Gastroesophageal sphincter (tissue), 4 donors: ENCODE data around the gene C2orf92. TPM values are rescaled to one million over a fixed set of nuclear protein-coding genes. Genes with fewer than 3 reads are reported as not detected.

Source experiments
- ATAC-seq: fragments of 150-250 bp; one replicate; pipeline ENCODE4 v1.9.1; 2016; ENCODE audit warnings: mild to moderate bottlenecking, moderate library complexity
- H3K27ac ChIP-seq, 4 donors: fragments of 200-600 bp; sonication (generic) in 3 of 4; 1 replicate in 3 of 4; 2 replicates in 1 of 4; pipeline ENCODE4 v1.5.1; 2016 to 2019
- H3K27me3 ChIP-seq: fragments of 200-600 bp; sonication (generic); one replicate; pipeline ENCODE4 v1.5.1; 2019
- H3K36me3 ChIP-seq, 2 donors: fragments of 200-600 bp; sonication (generic); one replicate each; pipeline ENCODE4 v1.5.1; 2019; ENCODE audit warnings: control low read depth in 1 of 2
- H3K4me1 ChIP-seq, 3 donors: fragments of 200-600 bp; sonication (generic); 1 replicate in 2 of 3; 2 replicates in 1 of 3; pipeline ENCODE4 v1.5.1; 2016 to 2019; ENCODE audit warnings: control low read depth in 2 of 3
- H3K4me3 ChIP-seq, 2 donors: fragments of 200-600 bp; sonication (generic); one replicate each; pipeline ENCODE4 v1.5.1; 2019; ENCODE audit warnings: mild to moderate bottlenecking in 1 of 2, moderate library complexity in 1 of 2
- H3K9me3 ChIP-seq, 3 donors: fragments of 200-600 bp; sonication (generic); one replicate each; pipeline ENCODE4 v1.5.1; 2017 to 2019; ENCODE audit warnings: control low read depth in 2 of 3
- EP300 ChIP-seq: sonication (generic); formaldehyde crosslinking; IDR thresholded peaks from one replicate; pipeline ENCODE4 v1.6.1; 2017; ENCODE audit warnings: antibody characterized with exemption, mild to moderate bottlenecking
- POLR2A ChIP-seq, 2 donors: fragments of 450-650 bp; IDR thresholded peaks; one replicate each; pipeline ENCODE4 v1.6.1; 2017; ENCODE audit warnings: antibody characterized with exemption in 2 of 2, mild to moderate bottlenecking in 2 of 2, moderate library complexity in 1 of 2
- POLR2AphosphoS5 ChIP-seq: sonication (generic); formaldehyde crosslinking; IDR thresholded peaks from one replicate; pipeline ENCODE4 v1.6.1; 2017; ENCODE audit warnings: antibody characterized with exemption
- WGBS, 2 donors: methylation state at CpG; one replicate each; pipeline ENCODE4 v1.1.5; 2018; ENCODE audit warnings: low coverage in 1 of 2; 5-methylcytosine and 5-hydroxymethylcytosine counted together
- total RNA-seq, 4 donors: library from RNA; depleted of rRNA; stranded (reverse); fragments of >200 nt; gene quantifications; one replicate each; pipeline ENCODE4 v1.1.0, GENCODE V29; 2016
- TF ChIP-seq, protein P1 (sequence below), 4 experiments: fragments of 200-600 bp in 2 of 4; fragments of 450-650 bp in 2 of 4; sonication (generic) in 1 of 4; IDR thresholded peaks; one replicate each; pipeline ENCODE4 v1.5.1; 2017 to 2019; ENCODE audit warnings: antibody characterized with exemption in 4 of 4, mild to moderate bottlenecking in 2 of 4, moderate library complexity in 2 of 4

The C2orf92 gene
- total RNA-seq, 4 donors from 2014 or later: 1.5 to 6.7 (median 2.5) TPM

DNA sequence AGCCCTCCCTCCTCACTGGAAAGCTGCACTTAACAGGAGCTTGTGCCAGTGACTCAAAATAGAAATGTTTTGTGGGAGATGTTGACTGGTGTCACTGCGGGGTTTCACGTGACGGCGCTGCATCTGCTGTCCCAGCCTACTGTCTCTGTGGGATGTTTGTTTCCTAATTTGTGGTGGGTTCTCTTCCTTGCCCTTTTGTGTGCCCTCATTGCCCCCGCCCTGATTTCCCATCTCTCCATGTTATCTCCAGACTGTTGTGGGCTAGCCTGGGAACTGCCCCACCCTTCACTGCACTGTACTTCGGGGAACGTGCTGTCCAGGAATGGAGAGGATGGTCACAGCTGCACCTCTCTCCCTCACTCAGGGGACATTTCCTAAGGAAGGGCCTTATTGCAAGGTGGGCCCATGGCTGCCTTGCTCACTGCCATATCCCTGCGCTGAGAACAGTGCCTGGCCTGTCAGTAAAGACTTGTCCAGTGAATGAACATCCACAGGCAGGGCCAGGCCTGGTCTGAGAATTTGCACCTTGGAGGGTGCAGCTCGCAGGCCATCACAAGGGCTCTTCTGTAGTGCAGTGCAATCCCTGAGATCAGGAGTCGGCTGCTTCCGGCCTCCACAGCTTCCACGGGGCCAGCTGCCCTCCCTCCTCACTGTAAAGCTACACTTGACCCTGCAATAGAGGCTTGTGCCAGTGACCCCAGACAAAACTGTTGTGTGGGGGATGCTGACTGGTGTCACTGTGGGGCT lies 61.9 kb downstream of the C2orf92 start:
- Histone ChIP-seq H3K36me3 (no peaks in the 10 kb centered on the region), H3K4me1 (no peaks in the 10 kb centered on the region), H3K27me3 (no peaks in the 10 kb centered on the region), H3K27ac (no peak overlapping the region), H3K9me3 (peaks cover 0 to 16% (median 0%) of the 10 kb centered on the region in 3 donors), H3K4me3 (no peak overlapping the region)
- no peak for TF ChIP-seq POLR2AphosphoS5
- 87 to 95% methylated on average over 3 to 5 of the region's 12 CpGs for WGBS, 2 donors
- no peak for ATAC-seq

GRCh38 chr2:97732436-97733340 lies 63.2 kb downstream of the C2orf92 start:
- Histone ChIP-seq H3K27ac (no peak overlapping the region), H3K9me3 (peaks cover 0 to 16% (median 0%) of the 10 kb centered on the region in 3 donors), H3K36me3 (no peaks in the 10 kb centered on the region), H3K4me1 (no peaks in the 10 kb centered on the region), H3K4me3 (no peak overlapping the region), H3K27me3 (no peaks in the 10 kb centered on the region)
- no peak for ATAC-seq
- no peak for TF ChIP-seq EP300
- TF ChIP-seq POLR2AphosphoS5: no peak
- TF ChIP-seq, protein P1, sequence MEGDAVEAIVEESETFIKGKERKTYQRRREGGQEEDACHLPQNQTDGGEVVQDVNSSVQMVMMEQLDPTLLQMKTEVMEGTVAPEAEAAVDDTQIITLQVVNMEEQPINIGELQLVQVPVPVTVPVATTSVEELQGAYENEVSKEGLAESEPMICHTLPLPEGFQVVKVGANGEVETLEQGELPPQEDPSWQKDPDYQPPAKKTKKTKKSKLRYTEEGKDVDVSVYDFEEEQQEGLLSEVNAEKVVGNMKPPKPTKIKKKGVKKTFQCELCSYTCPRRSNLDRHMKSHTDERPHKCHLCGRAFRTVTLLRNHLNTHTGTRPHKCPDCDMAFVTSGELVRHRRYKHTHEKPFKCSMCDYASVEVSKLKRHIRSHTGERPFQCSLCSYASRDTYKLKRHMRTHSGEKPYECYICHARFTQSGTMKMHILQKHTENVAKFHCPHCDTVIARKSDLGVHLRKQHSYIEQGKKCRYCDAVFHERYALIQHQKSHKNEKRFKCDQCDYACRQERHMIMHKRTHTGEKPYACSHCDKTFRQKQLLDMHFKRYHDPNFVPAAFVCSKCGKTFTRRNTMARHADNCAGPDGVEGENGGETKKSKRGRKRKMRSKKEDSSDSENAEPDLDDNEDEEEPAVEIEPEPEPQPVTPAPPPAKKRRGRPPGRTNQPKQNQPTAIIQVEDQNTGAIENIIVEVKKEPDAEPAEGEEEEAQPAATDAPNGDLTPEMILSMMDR (IDR thresholded peaks at IDR 0.05): no peak
- TF ChIP-seq POLR2A (IDR thresholded peaks at IDR 0.05): no peak
- 82% methylated on average over 4 of the region's 28 CpGs; no CpG with 5 or more reads in 1 of the 2 donors for WGBS, 2 donors

GRCh38 chr2:97733341-97734035 lies 64.0 kb downstream of the C2orf92 start:
- ATAC-seq: no peak
- H3K4me3 ChIP-seq: no peak overlapping the region
- 85% methylated on average over 3 of the region's 20 CpGs; no CpG with 5 or more reads in 1 of the 2 donors for WGBS, 2 donors

GRCh38 chr2:97734061-97735051 lies 64.8 kb downstream of the C2orf92 start:
- 93 to 100% methylated on average over 6 to 7 of the region's 44 CpGs for WGBS, 2 donors
- Histone ChIP-seq H3K4me3 (no peak overlapping the region), H3K27ac (no peak overlapping the region), H3K4me1 (no peaks in the 10 kb centered on the region), H3K27me3 (no peaks in the 10 kb centered on the region), H3K9me3 (peaks cover 0 to 16% (median 0%) of the 10 kb centered on the region in 3 donors), H3K36me3 (no peaks in the 10 kb centered on the region)
- ATAC-seq: no peak
- no peak for TF ChIP-seq EP300
- no peak for TF ChIP-seq POLR2A (IDR thresholded peaks at IDR 0.05)
- TF ChIP-seq, protein P1 (IDR thresholded peaks at IDR 0.05): no peak
- no peak for TF ChIP-seq POLR2AphosphoS5

More at GRCh38 chr2:97733341-97734035, 64.0 kb downstream of the C2orf92 start:
- TF ChIP-seq POLR2A (IDR thresholded peaks at IDR 0.05) (no peak), EP300 (no peak), POLR2AphosphoS5 (no peak)
- TF ChIP-seq, protein P1 (IDR thresholded peaks at IDR 0.05): no peak
- H3K27me3 ChIP-seq: no peaks in the 10 kb centered on the region
- no peaks in the 10 kb centered on the region for H3K36me3 ChIP-seq
- H3K27ac ChIP-seq: no peak overlapping the region
- no peaks in the 10 kb centered on the region for H3K4me1 ChIP-seq
- H3K9me3 ChIP-seq: peaks cover 0 to 16% (median 0%) of the 10 kb centered on the region in 3 donors
